ENCODE measurements around the gene LRP3.
A peak's percentile ranks its signal among the peaks of the same experiment; 100 is the strongest.

Gene LRP3

GRCh38 chr19:33239223-33239975 lies 45.3 kb downstream of the LRP3 start:
- no peak overlapping the region for H3K27ac Mint-ChIP-seq
- H3K36me3 Mint-ChIP-seq: no peaks in the 10 kb centered on the region
- ATAC-seq (ENCODE audit: low read depth) (no peak), DNase-seq (ENCODE audit: low spot score in 2 of 2) (no peak)
- H3K4me1 Mint-ChIP-seq: peaks cover 3% of the 10 kb centered on the region
- peaks cover 14% of the 10 kb centered on the region for H3K27me3 Mint-ChIP-seq
- H3K4me3 Mint-ChIP-seq: no peak overlapping the region
- H3K9me3 Mint-ChIP-seq: no peaks in the 10 kb centered on the region

- Mint-ChIP-seq H3K4me1 (peaks cover 3% of the 10 kb centered on the region), H3K36me3 (no peaks in the 10 kb centered on the region), H3K9me3 (no peaks in the 10 kb centered on the region), H3K27ac (no peak overlapping the region), H3K27me3 (peaks cover 15% of the 10 kb centered on the region), H3K4me3 (no peak overlapping the region)
- no peak for ATAC-seq (ENCODE audit: low read depth)
- no peak for DNase-seq (ENCODE audit: low spot score in 2 of 2)
Measured at GRCh38 chr19:33240181-33240771, 46.1 kb downstream of the LRP3 start.

- ATAC-seq (ENCODE audit: low read depth) (no peak), DNase-seq (ENCODE audit: low spot score in 2 of 2) (no peak)
- H3K36me3 Mint-ChIP-seq: no peaks in the 10 kb centered on the region
- no peak overlapping the region for H3K27ac Mint-ChIP-seq
- no peak overlapping the region for H3K4me3 Mint-ChIP-seq
- H3K4me1 Mint-ChIP-seq: no peaks in the 10 kb centered on the region
- peaks cover 15% of the 10 kb centered on the region for H3K27me3 Mint-ChIP-seq
- H3K9me3 Mint-ChIP-seq: no peaks in the 10 kb centered on the region
Measured at GRCh38 chr19:33241091-33241529, 47.0 kb downstream of the LRP3 start.

GRCh38 chr19:33241530-33242101 lies 47.5 kb downstream of the LRP3 start:
- no peak for DNase-seq (ENCODE audit: low spot score in 2 of 2)
- H3K4me1 Mint-ChIP-seq: no peaks in the 10 kb centered on the region
- H3K36me3 Mint-ChIP-seq: no peaks in the 10 kb centered on the region
- H3K4me3 Mint-ChIP-seq: no peak overlapping the region
- no peaks in the 10 kb centered on the region for H3K9me3 Mint-ChIP-seq
- peaks cover 15% of the 10 kb centered on the region for H3K27me3 Mint-ChIP-seq
- ATAC-seq (ENCODE audit: low read depth): peak; percentile 62
- H3K27ac Mint-ChIP-seq: no peak overlapping the region

GRCh38 chr19:33242131-33242530 lies 48.0 kb downstream of the LRP3 start:
- Mint-ChIP-seq H3K36me3 (no peaks in the 10 kb centered on the region), H3K4me3 (no peak overlapping the region), H3K27ac (no peak overlapping the region), H3K27me3 (peaks cover 15% of the 10 kb centered on the region), H3K4me1 (no peaks in the 10 kb centered on the region), H3K9me3 (no peaks in the 10 kb centered on the region)
- no peak for ATAC-seq (ENCODE audit: low read depth)
- DNase-seq (ENCODE audit: low spot score in 2 of 2): no peak

GRCh38 chr19:33242911-33243310 lies 48.8 kb downstream of the LRP3 start:
- Mint-ChIP-seq H3K9me3 (no peaks in the 10 kb centered on the region), H3K4me3 (no peak overlapping the region), H3K27ac (no peak overlapping the region), H3K27me3 (peaks cover 12% of the 10 kb centered on the region), H3K36me3 (no peaks in the 10 kb centered on the region), H3K4me1 (no peaks in the 10 kb centered on the region)
- DNase-seq (ENCODE audit: low spot score in 2 of 2) (no peak), ATAC-seq (ENCODE audit: low read depth) (no peak)

GRCh38 chr19:33245948-33246708 lies 52.0 kb downstream of the LRP3 start:
- no peak for ATAC-seq (ENCODE audit: low read depth)
- no peak overlapping the region for H3K27ac Mint-ChIP-seq
- no peaks in the 10 kb centered on the region for H3K9me3 Mint-ChIP-seq
- H3K27me3 Mint-ChIP-seq: peaks cover 10% of the 10 kb centered on the region
- DNase-seq (ENCODE audit: low spot score in 2 of 2): no peak
- no peak overlapping the region for H3K4me3 Mint-ChIP-seq
- no peaks in the 10 kb centered on the region for H3K36me3 Mint-ChIP-seq
- no peaks in the 10 kb centered on the region for H3K4me1 Mint-ChIP-seq

- DNase-seq (ENCODE audit: low spot score in 2 of 2) (no peak), ATAC-seq (ENCODE audit: low read depth) (no peak)
- Mint-ChIP-seq H3K27ac (no peak overlapping the region), H3K4me1 (no peaks in the 10 kb centered on the region), H3K9me3 (no peaks in the 10 kb centered on the region), H3K4me3 (no peak overlapping the region), H3K36me3 (no peaks in the 10 kb centered on the region), H3K27me3 (peaks cover 10% of the 10 kb centered on the region)
Measured at GRCh38 chr19:33246709-33247440, 52.7 kb downstream of the LRP3 start.

GRCh38 chr19:33247441-33247819 lies 53.3 kb downstream of the LRP3 start:
- H3K9me3 Mint-ChIP-seq: no peaks in the 10 kb centered on the region
- H3K36me3 Mint-ChIP-seq: no peaks in the 10 kb centered on the region
- no peaks in the 10 kb centered on the region for H3K4me1 Mint-ChIP-seq
- DNase-seq (ENCODE audit: low spot score in 2 of 2) (no peak), ATAC-seq (ENCODE audit: low read depth) (no peak)
- H3K4me3 Mint-ChIP-seq: no peak overlapping the region
- no peak overlapping the region for H3K27ac Mint-ChIP-seq
- peaks cover 10% of the 10 kb centered on the region for H3K27me3 Mint-ChIP-seq

- no peak for ATAC-seq (ENCODE audit: low read depth)
- Mint-ChIP-seq H3K36me3 (no peaks in the 10 kb centered on the region), H3K27ac (no peak overlapping the region), H3K4me3 (no peak overlapping the region), H3K4me1 (no peaks in the 10 kb centered on the region), H3K9me3 (no peaks in the 10 kb centered on the region), H3K27me3 (peaks cover 7% of the 10 kb centered on the region)
- no peak for DNase-seq (ENCODE audit: low spot score in 2 of 2)
Measured at GRCh38 chr19:33248104-33248503, 54.0 kb downstream of the LRP3 start.

- no peak overlapping the region for H3K27ac Mint-ChIP-seq
- ATAC-seq (ENCODE audit: low read depth): no peak
- no peaks in the 10 kb centered on the region for H3K4me1 Mint-ChIP-seq
Measured at GRCh38 chr19:33248553-33248953, 54.4 kb downstream of the LRP3 start.

GRCh38 chr19:33248954-33249613 lies 55.0 kb downstream of the LRP3 start:
- Mint-ChIP-seq H3K4me3 (no peak overlapping the region), H3K9me3 (no peaks in the 10 kb centered on the region), H3K36me3 (no peaks in the 10 kb centered on the region), H3K27ac (no peak overlapping the region), H3K27me3 (peaks cover 4% of the 10 kb centered on the region), H3K4me1 (no peaks in the 10 kb centered on the region)
- ATAC-seq (ENCODE audit: low read depth): peak; percentile 47
- DNase-seq (ENCODE audit: low spot score in 2 of 2): no peak

More at GRCh38 chr19:33248553-33248953, 54.4 kb downstream of the LRP3 start:
- no peaks in the 10 kb centered on the region for H3K36me3 Mint-ChIP-seq
- H3K27me3 Mint-ChIP-seq: peaks cover 7% of the 10 kb centered on the region
- DNase-seq (ENCODE audit: low spot score in 2 of 2): no peak
- H3K4me3 Mint-ChIP-seq: no peak overlapping the region
- no peaks in the 10 kb centered on the region for H3K9me3 Mint-ChIP-seq

GRCh38 chr19:33249740-33250366 lies 55.7 kb downstream of the LRP3 start:
- ATAC-seq (ENCODE audit: low read depth) (no peak), DNase-seq (ENCODE audit: low spot score in 2 of 2) (no peak)
- no peaks in the 10 kb centered on the region for H3K4me1 Mint-ChIP-seq
- H3K27ac Mint-ChIP-seq: no peak overlapping the region
- no peak overlapping the region for H3K4me3 Mint-ChIP-seq
- H3K36me3 Mint-ChIP-seq: no peaks in the 10 kb centered on the region
- H3K27me3 Mint-ChIP-seq: peaks cover 1% of the 10 kb centered on the region
- H3K9me3 Mint-ChIP-seq: no peaks in the 10 kb centered on the region
